GM12878 (cell line): ENCODE data around the gene PTPRD. TPM values are rescaled to one million over a fixed set of nuclear protein-coding genes. Genes with fewer than 3 reads are reported as not detected.

Source experiments
- ATAC-seq: fragments of 200-7000 bp; cut with Tn5 transposase; 3 replicates; pipeline ENCODE4 v1.9.1; 2020; ENCODE audit warnings: mild to moderate bottlenecking, moderate library complexity
- BruUV-seq: library from RNA; stranded (reverse); fragments of 400-500 nt; replicated peaks from 2 replicates; lab custom pipeline; 2021; lab: Mats Ljungman, UMichigan
- CTCF ChIA-PET: fragments of 300-600 bp; sonication (Branson Sonifier 250); formaldehyde crosslinking; extraction: SDS; loops from one replicate; lab custom pipeline; 2021; ENCODE audit warnings: inconsistent platforms; lab: Yijun Ruan, JAX
- POLR2A ChIA-PET: fragments of 350-600 bp; formaldehyde crosslinking; extraction: SDS; loops from one replicate; lab custom pipeline; 2021; ENCODE audit warnings: inconsistent platforms; lab: Charles Lee
- RAD21 ChIA-PET: fragments of 300-600 bp; sonication (Branson Sonifier 250); formaldehyde crosslinking; loops from one replicate; lab custom pipeline; 2023; ENCODE audit warnings: antibody characterized with exemption; ENCODE audit not compliant: unreplicated experiment; lab: Charles Lee
- SMC1A ChIA-PET: fragments of 300-600 bp; sonication (Branson Sonifier 250); formaldehyde crosslinking; loops from one replicate; lab custom pipeline; 2023; ENCODE audit not compliant: unreplicated experiment, uncharacterized antibody; lab: Charles Lee
- DNase-seq: peaks from one replicate; pipeline ENCODE4 v3.0.0-alpha.2; 2011; ENCODE audit warnings: low read depth, low spot score
- FAIRE-seq: peaks from 3 replicates; lab custom pipeline; 2011; peaks lifted over from hg19 to GRCh38; lab: Jason Lieb, UNC
- H2AFZ ChIP-seq: 2 replicates; pipeline ENCODE4 v1.6.0; 2011; ENCODE audit warnings: low read depth, low read length, control low read depth; ENCODE audit not compliant: control insufficient read depth
- H3K27ac ChIP-seq: 2 replicates; pipeline ENCODE4 v1.5.1; 2011; ENCODE audit warnings: control low read depth; ENCODE audit not compliant: control insufficient read depth, insufficient read depth
- H3K27me3 ChIP-seq, 2 experiments: replicated peaks in 1 of 2; 2 replicates each; pipeline versions ENCODE4 v1.6.0 to v1.6.1; 2011; ENCODE audit warnings: low read length in 1 of 2; ENCODE audit not compliant: control insufficient read depth in 2 of 2, insufficient read depth in 2 of 2
- H3K36me3 ChIP-seq, 2 experiments: 2 replicates each; pipeline ENCODE4 v1.5.1; 2011; ENCODE audit warnings: low read length in 1 of 2; ENCODE audit not compliant: control insufficient read depth in 2 of 2, insufficient read depth in 2 of 2
- H3K4me1 ChIP-seq: 2 replicates; pipeline ENCODE4 v1.6.1; 2011; ENCODE audit warnings: mild to moderate bottlenecking, low read length, moderate library complexity, mixed read lengths; ENCODE audit not compliant: control insufficient read depth, insufficient read depth
- H3K4me2 ChIP-seq: 2 replicates; pipeline ENCODE4 v1.6.0; 2011; ENCODE audit warnings: control low read depth; ENCODE audit not compliant: control insufficient read depth, insufficient read depth
- H3K4me3 ChIP-seq: fragments of 200-600 bp; sonication (generic); 2 replicates; pipeline ENCODE4 v1.5.1; 2016
- H3K79me2 ChIP-seq: 2 replicates; pipeline ENCODE4 v1.6.0; 2011; ENCODE audit warnings: low read length; ENCODE audit not compliant: control insufficient read depth, insufficient read depth
- H3K9ac ChIP-seq: 2 replicates; pipeline ENCODE4 v1.8.0; 2011; ENCODE audit warnings: low read length, control low read depth, mixed read lengths; ENCODE audit not compliant: control insufficient read depth, insufficient read depth
- H3K9me3 ChIP-seq: replicated peaks from 3 replicates; pipeline ENCODE4 v1.5.1; 2011; ENCODE audit warnings: mild to moderate bottlenecking, low read length; ENCODE audit not compliant: control insufficient read depth, insufficient read depth
- H4K20me1 ChIP-seq: 2 replicates; pipeline ENCODE4 v1.6.0; 2011; ENCODE audit not compliant: control insufficient read depth, insufficient read depth
- CBX3 ChIP-seq: fragments of 200-600 bp; sonication (generic); IDR thresholded peaks from 2 replicates; pipeline ENCODE4 v1.6.1; 2016; ENCODE audit warnings: low read depth, borderline replicate concordance
- CHD4 ChIP-seq: fragments of 200-600 bp; sonication (generic); IDR thresholded peaks from 2 replicates; pipeline ENCODE4 v1.6.1; 2016; ENCODE audit warnings: mild to moderate bottlenecking
- FOXK2 ChIP-seq: fragments of 450-650 bp; IDR thresholded peaks from 2 replicates; pipeline ENCODE4 v1.6.1; 2017; ENCODE audit warnings: mild to moderate bottlenecking, moderate library complexity
- FOXM1 ChIP-seq: IDR thresholded peaks from 2 replicates; pipeline ENCODE4 v1.6.1; 2012; ENCODE audit warnings: low read depth, mild to moderate bottlenecking, inconsistent platforms, low read length, moderate library complexity
- LARP7 ChIP-seq: fragments of 450-650 bp; IDR thresholded peaks from 2 replicates; pipeline ENCODE4 v1.6.1; 2017; ENCODE audit warnings: mild to moderate bottlenecking
- NKRF ChIP-seq: fragments of 450-650 bp; conservative IDR thresholded peaks from 2 replicates; pipeline ENCODE4 v1.6.1; 2017; ENCODE audit warnings: mild to moderate bottlenecking, moderate library complexity
- POLR2A ChIP-seq: IDR thresholded peaks from 2 replicates; pipeline ENCODE4 v1.6.1; 2011; ENCODE audit warnings: low read depth, mild to moderate bottlenecking, low read length
- STAT3 ChIP-seq: IDR thresholded peaks from 2 replicates; pipeline ENCODE4 v1.6.1; 2011; ENCODE audit warnings: low read depth, low read length, improper control_type of control experiment
- ZBED1 ChIP-seq: IDR thresholded peaks from 2 replicates; pipeline ENCODE4 v1.6.1; 2016; ENCODE audit warnings: borderline replicate concordance
- ZNF24 ChIP-seq: fragments of 450-650 bp; IDR thresholded peaks from 2 replicates; pipeline ENCODE4 v1.6.1; 2017; ENCODE audit warnings: antibody characterized with exemption, mild to moderate bottlenecking
- ZZZ3 ChIP-seq: IDR thresholded peaks from 2 replicates; pipeline ENCODE4 v1.6.1; 2011; ENCODE audit warnings: low read depth; ENCODE audit not compliant: control insufficient read depth, insufficient read length
- WGBS: methylation state at CpG from one replicate; pipeline ENCODE4 v1.1.6; 2016; ENCODE audit warnings: low lambda C conversion rate; ENCODE audit not compliant: insufficient replicate concordance, insufficient coverage; ENCODE audit errors: missing lambda C conversion rate; 5-methylcytosine and 5-hydroxymethylcytosine counted together
- in situ Hi-C: fragments of 300-500 bp; cut with MboI; formaldehyde crosslinking; loops from 9 replicates; pipeline ENCODE4 v1.14.3; 2018; ENCODE audit warnings: mixed read lengths
- intact Hi-C: fragments of 100-400 bp; cut with micrococcal nuclease; formaldehyde crosslinking; loops from one replicate; pipeline ENCODE4 v1.14.2; 2022; ENCODE audit not compliant: unreplicated experiment
- polyA plus RNA-seq, 11 experiments: library from polyadenylated mRNA; depleted of rRNA in 4 of 11; unstranded in 6 of 11; stranded (reverse) in 5 of 11; fragments of >200 nt; fragmentation: Nextera tagmentation in 4 of 11; fragmentation: Illumina TruSeq in 1 of 11; extraction: Ambion mirVana in 4 of 11; extraction: Trizol in 1 of 11; gene quantifications; 1 replicate in 1 of 11; 2 replicates in 10 of 11; pipeline versions ENCODE4 v1.2.1 to v1.2.3, GENCODE V29; 2011 to 2016; ENCODE audit warnings: inconsistent platforms in 2 of 11, missing spikeins in 2 of 11, low read depth in 1 of 11
- total RNA-seq, 4 experiments: library from RNA; depleted of rRNA in 3 of 4; stranded (reverse); fragments of >200 nt in 3 of 4; fragmentation: Illumina TruSeq in 1 of 4; extraction: Trizol in 1 of 4; gene quantifications; 2 replicates each; pipeline versions ENCODE4 v1.2.1 to v1.2.3, GENCODE V29; 2013 to 2021
- TF ChIP-seq, protein P1 (sequence below): fragments of 450-650 bp; IDR thresholded peaks from 2 replicates; pipeline ENCODE4 v1.6.1; 2017; ENCODE audit warnings: mild to moderate bottlenecking, moderate library complexity

PTPRD gene
- total and polyA plus RNA-seq, 10 of the 15 experiments (the other 5 are each of a cell fraction or from before 2014, with no cell fraction given), result under 0.01 to 0.05 (median 0.01) TPM; not detected in 7

GRCh38 chr9:8384091-8384490, 2228.7 kb downstream of the PTPRD start:
- POLR2A ChIA-PET, result no interaction called here
- RAD21 ChIA-PET, result no interaction called here
- in situ Hi-C loops, result no loop called here
- H3K4me3 ChIP-seq, result no peak overlapping the region
- no peaks in the 10 kb centered on the region for H3K27me3 ChIP-seq
- ATAC-seq, result no peak
- no peaks in the 10 kb centered on the region for H3K79me2 ChIP-seq
- no peaks in the 10 kb centered on the region for H4K20me1 ChIP-seq
- no peak for DNase-seq
- no peak overlapping the region for H3K27ac ChIP-seq
- WGBS, result 0% methylated on average over 3 of the region's 3 CpGs
- H3K4me1 ChIP-seq, result no peaks in the 10 kb centered on the region
- no peak overlapping the region for H3K9ac ChIP-seq
- H3K9me3 ChIP-seq, result no peaks in the 10 kb centered on the region
- CTCF ChIA-PET, result interaction anchor here (1.8 kb wide), 1 partner anchor 9 kb away, joined by 3 read pairs; no protein-coding TSS in a partner anchor
- BruUV-seq, result no TSS peak
- no peak overlapping the region for H3K4me2 ChIP-seq
- FAIRE-seq, result no peak
- intact Hi-C loops, result no loop called here
- H3K36me3 ChIP-seq, result no peaks in the 10 kb centered on the region
- no peak for TF ChIP-seq ZBED1
- TF ChIP-seq POLR2A, result no peak
- no peak for TF ChIP-seq ZZZ3
- no peak for TF ChIP-seq FOXM1
- no peak for TF ChIP-seq CHD4
- TF ChIP-seq LARP7, result no peak
- TF ChIP-seq NKRF, result no peak
- no peak for TF ChIP-seq FOXK2
- TF ChIP-seq, protein P1, sequence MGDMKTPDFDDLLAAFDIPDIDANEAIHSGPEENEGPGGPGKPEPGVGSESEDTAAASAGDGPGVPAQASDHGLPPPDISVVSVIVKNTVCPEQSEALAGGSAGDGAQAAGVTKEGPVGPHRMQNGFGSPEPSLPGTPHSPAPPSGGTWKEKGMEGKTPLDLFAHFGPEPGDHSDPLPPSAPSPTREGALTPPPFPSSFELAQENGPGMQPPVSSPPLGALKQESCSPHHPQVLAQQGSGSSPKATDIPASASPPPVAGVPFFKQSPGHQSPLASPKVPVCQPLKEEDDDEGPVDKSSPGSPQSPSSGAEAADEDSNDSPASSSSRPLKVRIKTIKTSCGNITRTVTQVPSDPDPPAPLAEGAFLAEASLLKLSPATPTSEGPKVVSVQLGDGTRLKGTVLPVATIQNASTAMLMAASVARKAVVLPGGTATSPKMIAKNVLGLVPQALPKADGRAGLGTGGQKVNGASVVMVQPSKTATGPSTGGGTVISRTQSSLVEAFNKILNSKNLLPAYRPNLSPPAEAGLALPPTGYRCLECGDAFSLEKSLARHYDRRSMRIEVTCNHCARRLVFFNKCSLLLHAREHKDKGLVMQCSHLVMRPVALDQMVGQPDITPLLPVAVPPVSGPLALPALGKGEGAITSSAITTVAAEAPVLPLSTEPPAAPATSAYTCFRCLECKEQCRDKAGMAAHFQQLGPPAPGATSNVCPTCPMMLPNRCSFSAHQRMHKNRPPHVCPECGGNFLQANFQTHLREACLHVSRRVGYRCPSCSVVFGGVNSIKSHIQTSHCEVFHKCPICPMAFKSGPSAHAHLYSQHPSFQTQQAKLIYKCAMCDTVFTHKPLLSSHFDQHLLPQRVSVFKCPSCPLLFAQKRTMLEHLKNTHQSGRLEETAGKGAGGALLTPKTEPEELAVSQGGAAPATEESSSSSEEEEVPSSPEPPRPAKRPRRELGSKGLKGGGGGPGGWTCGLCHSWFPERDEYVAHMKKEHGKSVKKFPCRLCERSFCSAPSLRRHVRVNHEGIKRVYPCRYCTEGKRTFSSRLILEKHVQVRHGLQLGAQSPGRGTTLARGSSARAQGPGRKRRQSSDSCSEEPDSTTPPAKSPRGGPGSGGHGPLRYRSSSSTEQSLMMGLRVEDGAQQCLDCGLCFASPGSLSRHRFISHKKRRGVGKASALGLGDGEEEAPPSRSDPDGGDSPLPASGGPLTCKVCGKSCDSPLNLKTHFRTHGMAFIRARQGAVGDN, result no peak
- no peak for TF ChIP-seq CBX3
- no peak for TF ChIP-seq ZNF24
- no peak for TF ChIP-seq STAT3
- no peak overlapping the region for H2AFZ ChIP-seq
- SMC1A ChIA-PET, result no interaction called here
